GM23248 (cell line): Measurements from ENCODE around the gene RNF135. TPM values are rescaled to one million over a fixed set of nuclear protein-coding genes. Genes with fewer than 3 reads are reported as not detected.

Experiments used
- DNase-seq: peaks from one replicate; pipeline ENCODE4 v3.0.0-alpha.2; 2015
- H2AFZ ChIP-seq: fragments of 200-600 bp; sonication (generic); 2 replicates; pipeline ENCODE4 v1.6.1; 2016; ENCODE audit warnings: antibody characterized with exemption
- H3F3A ChIP-seq: fragments of 200-600 bp; sonication (generic); 2 replicates; pipeline ENCODE4 v1.6.1; 2016; ENCODE audit warnings: mild to moderate bottlenecking, antibody characterized with exemption, mixed run types; ENCODE audit not compliant: insufficient read depth
- H3K27ac ChIP-seq: fragments of 200-600 bp; sonication (generic); 2 replicates; pipeline ENCODE4 v1.5.1; 2016; ENCODE audit warnings: mild to moderate bottlenecking
- H3K27me3 ChIP-seq: fragments of 200-600 bp; sonication (generic); replicated peaks from 2 replicates; pipeline ENCODE4 v1.6.1; 2016; ENCODE audit warnings: mild to moderate bottlenecking; ENCODE audit not compliant: insufficient read depth
- H3K36me3 ChIP-seq: fragments of 200-600 bp; sonication (generic); 2 replicates; pipeline ENCODE4 v1.6.1; 2016; ENCODE audit warnings: low read depth, mild to moderate bottlenecking
- H3K4me1 ChIP-seq: fragments of 200-600 bp; sonication (generic); 2 replicates; pipeline ENCODE4 v1.6.1; 2016; ENCODE audit warnings: mild to moderate bottlenecking; ENCODE audit not compliant: insufficient read depth
- H3K4me2 ChIP-seq: fragments of 200-600 bp; sonication (generic); one replicate; pipeline ENCODE4 v1.6.1; 2016; ENCODE audit warnings: mild to moderate bottlenecking; ENCODE audit not compliant: unreplicated experiment
- H3K4me3 ChIP-seq: fragments of 200-600 bp; sonication (generic); 2 replicates; pipeline ENCODE4 v1.5.1; 2016; ENCODE audit warnings: mild to moderate bottlenecking
- H3K79me2 ChIP-seq: fragments of 200-600 bp; sonication (generic); 2 replicates; pipeline ENCODE4 v1.6.1; 2016; ENCODE audit warnings: mild to moderate bottlenecking; ENCODE audit not compliant: insufficient read depth
- H3K9ac ChIP-seq: fragments of 200-600 bp; sonication (generic); 2 replicates; pipeline ENCODE4 v1.6.1; 2016; ENCODE audit warnings: mild to moderate bottlenecking
- H3K9me2 ChIP-seq: fragments of 200-600 bp; sonication (generic); 2 replicates; pipeline ENCODE4 v1.6.1; 2016; ENCODE audit warnings: mixed run types, mild to moderate bottlenecking, moderate library complexity; ENCODE audit not compliant: insufficient read depth
- H3K9me3 ChIP-seq: fragments of 200-600 bp; sonication (generic); one replicate; pipeline ENCODE4 v1.6.1; 2017; ENCODE audit warnings: low read depth
- H4K20me1 ChIP-seq: fragments of 200-600 bp; sonication (generic); 2 replicates; pipeline ENCODE4 v1.6.0; 2016; ENCODE audit not compliant: insufficient read depth
- EZH2 ChIP-seq: fragments of 200-600 bp; sonication (generic); IDR thresholded peaks from 2 replicates; pipeline ENCODE4 v1.6.1; 2018; ENCODE audit warnings: antibody characterized with exemption, mild to moderate bottlenecking; ENCODE audit not compliant: insufficient read depth, poor library complexity, severe bottlenecking
- EZH2phosphoT487 ChIP-seq: fragments of 200-600 bp; sonication (generic); IDR thresholded peaks from 2 replicates; pipeline ENCODE4 v1.6.1; 2018; ENCODE audit warnings: antibody characterized with exemption, moderate library complexity, mild to moderate bottlenecking, low read depth; ENCODE audit not compliant: insufficient read depth
- WGBS, 2 experiments: methylation state at CpG; one replicate each; pipeline ENCODE4 v1.1.6; 2015 to 2017; ENCODE audit warnings: low lambda C conversion rate in 2 of 2, low coverage in 1 of 2; ENCODE audit errors: missing lambda C conversion rate in 2 of 2; 5-methylcytosine and 5-hydroxymethylcytosine counted together
- in situ Hi-C: fragments of 300-500 bp; cut with MboI; formaldehyde crosslinking; loops from 2 replicates; pipeline ENCODE4 v1.15.0; 2020
- polyA plus RNA-seq: library from polyadenylated mRNA; unstranded; fragments of >200 nt; fragmentation: Nextera tagmentation; extraction: Ambion mirVana; gene quantifications from 2 replicates; pipeline ENCODE4 v1.2.1, GENCODE V29; 2016
- total RNA-seq: library from RNA; depleted of rRNA; stranded (reverse); fragments of >200 nt; shearing (Covaris generic); gene quantifications from 2 replicates; pipeline ENCODE4 v1.2.3, GENCODE V29; 2014; rRNA removed

RNF135 gene
- 16.7 and 21.2 TPM in 2 replicates for total RNA-seq
- polyA plus RNA-seq: 20.0 and 20.5 TPM in 2 replicates

- Histone ChIP-seq H3K4me1 (peaks cover 4% of the 10 kb centered on the region; the same call in 1 of the 2 replicates), H3K36me3 (no peaks in the 10 kb centered on the region), H3K79me2 (peaks cover 45% of the 10 kb centered on the region), H2AFZ (peak within 1 kb of the TSS; percentile 97), H3K9me3 (no peaks in the 10 kb centered on the region), H3K27me3 (no peaks in the 10 kb centered on the region), H3K9ac (peak within 1 kb of the TSS; percentile 93), H3K4me3 (peak within 1 kb of the TSS; percentile 86), H3K27ac (peak within 1 kb of the TSS; percentile 94), H3K4me2 (peak within 1 kb of the TSS; percentile 99), H3F3A (peaks cover 15% of the 10 kb centered on the region; the same call in 1 of the 2 replicates), H4K20me1 (no peaks in the 10 kb centered on the region), H3K9me2 (no peaks in the 10 kb centered on the region)
- TF ChIP-seq EZH2phosphoT487 (no peak), EZH2 (no peak)
- 1% methylated on average over 25 to 51 of the region's 66 CpGs for WGBS, 2 experiments
- DNase-seq: peak; percentile 96
- in situ Hi-C loops: no loop called here
Measured at GRCh38 chr17:30970831-30971567, at the start of gene RNF135. Gene RNF135, plus strand, starts transcription at chr17:30971039. Its CDS starts 35 bp downstream, at chr17:30971074.

GRCh38 chr17:30921544-30922196, 49.2 kb upstream of the RNF135 start, which contains the start of gene ADAP2:
Gene ADAP2, plus strand, starts transcription at chr17:30921945. Its CDS starts 70 bp downstream, at chr17:30922015.
- peaks cover 3% of the 10 kb centered on the region; the same call in 1 of the 2 replicates for H3K4me1 ChIP-seq
- peak within 1 kb of the TSS; percentile 59 for H3K4me2 ChIP-seq
- H4K20me1 ChIP-seq: no peaks in the 10 kb centered on the region
- H3F3A ChIP-seq: no peaks in the 10 kb centered on the region
- no peak within 1 kb of the TSS for H3K27ac ChIP-seq
- peak within 1 kb of the TSS; percentile 59 for H2AFZ ChIP-seq
- in situ Hi-C loops: no loop called here
- 10 to 12% methylated on average over 31 to 33 of the region's 60 CpGs for whole genome bisulfite sequencing, 2 experiments
- H3K36me3 ChIP-seq: no peaks in the 10 kb centered on the region
- peaks cover 22% of the 10 kb centered on the region for H3K27me3 ChIP-seq
- no peak for TF ChIP-seq EZH2phosphoT487
- no peak for TF ChIP-seq EZH2
- H3K9me3 ChIP-seq: no peaks in the 10 kb centered on the region
- no peaks in the 10 kb centered on the region for H3K9me2 ChIP-seq
- no peak within 1 kb of the TSS for H3K9ac ChIP-seq
- peak within 1 kb of the TSS; percentile 62 for H3K4me3 ChIP-seq
- H3K79me2 ChIP-seq: no peaks in the 10 kb centered on the region
- peak; percentile 41 for DNase-seq

- Histone ChIP-seq H2AFZ (peak overlapping the region; percentile 43), H3K9me3 (no peaks in the 10 kb centered on the region), H3K27ac (no peak overlapping the region), H3F3A (no peaks in the 10 kb centered on the region), H3K27me3 (peaks cover 22% of the 10 kb centered on the region), H3K36me3 (no peaks in the 10 kb centered on the region), H4K20me1 (no peaks in the 10 kb centered on the region), H3K4me3 (peak overlapping the region; percentile 62), H3K9me2 (no peaks in the 10 kb centered on the region), H3K9ac (no peak overlapping the region), H3K4me2 (peak overlapping the region; percentile 59), H3K79me2 (no peaks in the 10 kb centered on the region), H3K4me1 (peaks cover 3% of the 10 kb centered on the region; the same call in 1 of the 2 replicates)
- WGBS, 2 experiments: 5 to 6% methylated on average over 35 to 65 of the region's 66 CpGs
- in situ Hi-C loops: no loop called here
- DNase-seq: peak; percentile 44
- 0 out of 2 replicates have a peak, but pooled peaks have one; percentile 67 for TF ChIP-seq EZH2phosphoT487
- TF ChIP-seq EZH2: peak; percentile 91
Measured at GRCh38 chr17:30922235-30923030, 48.4 kb upstream of the RNF135 start.

DNA sequence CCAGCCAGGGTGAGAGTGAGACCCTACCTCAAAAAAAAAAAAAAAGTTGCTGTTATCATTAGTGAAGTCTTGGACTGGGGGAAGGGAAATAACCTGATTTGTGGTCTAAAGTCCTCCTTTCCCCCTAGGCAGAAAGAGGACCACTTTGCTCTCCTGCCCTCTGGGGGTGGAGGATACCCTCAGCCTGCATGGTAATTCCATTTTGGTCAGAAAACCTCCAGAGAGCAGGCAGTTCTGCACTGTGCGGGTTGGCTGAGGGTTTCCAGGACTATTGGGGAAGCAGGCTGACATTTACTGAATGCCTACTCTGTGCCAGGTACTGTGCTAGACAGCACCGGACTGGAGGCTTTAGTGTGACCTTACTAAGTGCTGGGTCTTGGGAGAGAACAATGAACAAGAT, 46.5 kb upstream of the RNF135 start:
- H3K27ac ChIP-seq: no peak overlapping the region
- TF ChIP-seq EZH2 (no peak), EZH2phosphoT487 (no peak)
- in situ Hi-C loops: no loop called here
- no peak for DNase-seq
- no peaks in the 10 kb centered on the region for H4K20me1 ChIP-seq
- no peaks in the 10 kb centered on the region for H3K9me3 ChIP-seq
- H2AFZ ChIP-seq: no peak overlapping the region
- no peak overlapping the region for H3K4me3 ChIP-seq
- no peaks in the 10 kb centered on the region for H3K9me2 ChIP-seq
- no peaks in the 10 kb centered on the region for H3F3A ChIP-seq
- no peak overlapping the region for H3K9ac ChIP-seq
- no peak overlapping the region for H3K4me2 ChIP-seq
- WGBS, 2 experiments: 44 to 65% methylated on average over 2 of the region's 2 CpGs
- no peaks in the 10 kb centered on the region for H3K79me2 ChIP-seq
- no peaks in the 10 kb centered on the region for H3K36me3 ChIP-seq
- H3K4me1 ChIP-seq: peaks cover 3% of the 10 kb centered on the region; the same call in 1 of the 2 replicates
- peaks cover 22% of the 10 kb centered on the region for H3K27me3 ChIP-seq
